Endothelial cell of umbilical vein (primary cell): ENCODE measurements around the gene GATAD2A.

Experiments used
- CTCF ChIP-seq, 2 donors: IDR thresholded peaks; 1 replicate in 1 of 2; 2 replicates in 1 of 2; pipeline ENCODE4 v1.5.1; 2011; ENCODE audit warnings: low read length in 2 of 2, mild to moderate bottlenecking in 2 of 2, moderate library complexity in 2 of 2, control low read depth in 1 of 2, inconsistent platforms in 1 of 2, low read depth in 1 of 2; ENCODE audit not compliant: insufficient read depth in 1 of 2; ENCODE audit errors: extremely low read depth in 1 of 2
- EZH2 ChIP-seq: IDR thresholded peaks from 2 replicates; pipeline ENCODE4 v1.6.1; 2012; ENCODE audit warnings: borderline replicate concordance, low read depth, mild to moderate bottlenecking, moderate library complexity, low read length, inconsistent platforms; ENCODE audit not compliant: severe bottlenecking
- FOS ChIP-seq: IDR thresholded peaks from 2 replicates; pipeline ENCODE4 v1.6.1; 2011; ENCODE audit warnings: mild to moderate bottlenecking, low read length, moderate library complexity, borderline replicate concordance; ENCODE audit not compliant: insufficient read depth
- JUN ChIP-seq: IDR thresholded peaks from 2 replicates; pipeline ENCODE4 v1.6.1; 2011; ENCODE audit warnings: borderline replicate concordance, low read depth; ENCODE audit not compliant: insufficient read length, insufficient read depth
- MYC ChIP-seq: IDR thresholded peaks from one replicate; pipeline ENCODE4 v1.6.1; 2011; ENCODE audit warnings: mild to moderate bottlenecking, low read depth, low read length

- TF ChIP-seq CTCF (IDR thresholded peaks at IDR 0.05; ENCODE audit: extremely low read depth in 1 of 2, insufficient read depth in 1 of 2, low read depth in 1 of 2, low read length in 2 of 2) (no peak), FOS (no peak), MYC (no peak), EZH2 (no peak), JUN (no peak)
Measured at GRCh38 chr19:19477705-19478383, 72.4 kb downstream of the GATAD2A start.
